Activated CD4-positive, alpha-beta T cell treated with anti-CD3 and anti-CD28 coated beads, Interleukin-2, amount 10 ng/mL, durations not matched to agents 24 days and 14 days (primary cell): ENCODE measurements around the gene GLOD4. TPM values are rescaled to one million over a fixed set of nuclear protein-coding genes. Genes with fewer than 3 reads are reported as not detected.
"Not testable (repeated sequence)": the region's sequence is repeated elsewhere in the genome, so short reads cannot be mapped to it uniquely, and the experiment has no call there.

Experiments
- DNase-seq: peaks from one replicate; pipeline ENCODE4 v3.0.0; 2022
- H3K27ac Mint-ChIP-seq: one replicate; pipeline ENCODE4 v1.8.0; 2022; ENCODE audit warnings: mild to moderate bottlenecking, mixed read lengths
- H3K27me3 Mint-ChIP-seq: one replicate; pipeline ENCODE4 v1.8.0; 2022; ENCODE audit warnings: mixed read lengths
- H3K36me3 Mint-ChIP-seq: one replicate; pipeline ENCODE4 v1.8.0; 2022; ENCODE audit warnings: low read depth, mild to moderate bottlenecking, mixed read lengths
- H3K4me1 Mint-ChIP-seq: one replicate; pipeline ENCODE4 v1.8.0; 2021; ENCODE audit warnings: mixed read lengths
- H3K4me3 Mint-ChIP-seq: one replicate; pipeline ENCODE4 v1.8.0; 2022; ENCODE audit warnings: mild to moderate bottlenecking, moderate library complexity, mixed read lengths
- H3K9me3 Mint-ChIP-seq: one replicate; pipeline ENCODE4 v1.8.0; 2021; ENCODE audit warnings: mixed read lengths
- intact Hi-C: fragments of 100-400 bp; cut with micrococcal nuclease; formaldehyde crosslinking; loops from one replicate; pipeline ENCODE4 v1.15.1; 2023
- total RNA-seq: library from RNA; stranded (reverse); gene quantifications from 2 replicates; pipeline ENCODE4 v1.2.3, GENCODE V29; 2022

The GLOD4 gene
- total RNA-seq, 1 donor from 2014 or later = 82.4 TPM

DNA sequence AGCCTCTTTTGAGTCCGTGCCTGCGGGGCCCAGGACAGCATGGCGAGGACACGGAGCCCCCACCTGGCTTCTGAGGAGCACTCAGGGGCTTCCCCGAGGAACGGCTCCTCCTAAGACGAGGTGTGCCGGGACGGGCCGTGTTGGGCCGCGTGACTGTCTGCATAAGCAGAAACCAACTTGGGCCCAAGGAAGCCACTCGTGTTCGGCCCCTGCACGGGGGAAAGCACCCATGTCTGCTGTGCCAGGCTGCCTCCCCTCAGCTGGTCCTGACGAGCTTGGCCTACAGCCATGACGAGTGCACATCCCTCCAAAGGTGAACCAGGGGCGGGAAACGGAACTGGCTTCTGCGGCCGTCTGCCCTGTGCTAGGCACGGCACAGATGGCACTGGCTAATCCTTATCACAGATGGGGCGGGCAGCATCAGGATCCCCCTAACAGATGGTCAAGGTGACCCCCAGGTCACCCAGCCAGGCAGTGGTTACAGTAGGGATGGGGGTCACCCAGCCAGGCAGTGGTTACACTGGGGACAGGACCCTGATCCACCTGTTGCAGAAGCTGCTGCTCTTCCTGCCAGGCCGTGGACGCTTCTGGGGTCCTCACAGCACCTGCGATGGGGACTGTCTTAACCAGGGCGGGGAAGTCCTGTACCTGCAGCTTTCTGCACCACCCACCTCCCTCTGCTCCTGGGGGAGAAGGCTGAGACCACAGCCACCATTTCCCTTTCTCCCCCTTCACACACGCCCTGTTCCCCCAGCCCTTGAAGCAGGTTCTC is 25.6 kb upstream of the GLOD4 start:
- no peaks in the 10 kb centered on the region for H3K9me3 Mint-ChIP-seq
- intact Hi-C loops = no loop called here
- DNase-seq = no peak
- H3K36me3 Mint-ChIP-seq = no peaks in the 10 kb centered on the region
- H3K27ac Mint-ChIP-seq = no peak overlapping the region
- no peaks in the 10 kb centered on the region for H3K27me3 Mint-ChIP-seq
- H3K4me3 Mint-ChIP-seq = no peak overlapping the region
- no peaks in the 10 kb centered on the region for H3K4me1 Mint-ChIP-seq

DNA sequence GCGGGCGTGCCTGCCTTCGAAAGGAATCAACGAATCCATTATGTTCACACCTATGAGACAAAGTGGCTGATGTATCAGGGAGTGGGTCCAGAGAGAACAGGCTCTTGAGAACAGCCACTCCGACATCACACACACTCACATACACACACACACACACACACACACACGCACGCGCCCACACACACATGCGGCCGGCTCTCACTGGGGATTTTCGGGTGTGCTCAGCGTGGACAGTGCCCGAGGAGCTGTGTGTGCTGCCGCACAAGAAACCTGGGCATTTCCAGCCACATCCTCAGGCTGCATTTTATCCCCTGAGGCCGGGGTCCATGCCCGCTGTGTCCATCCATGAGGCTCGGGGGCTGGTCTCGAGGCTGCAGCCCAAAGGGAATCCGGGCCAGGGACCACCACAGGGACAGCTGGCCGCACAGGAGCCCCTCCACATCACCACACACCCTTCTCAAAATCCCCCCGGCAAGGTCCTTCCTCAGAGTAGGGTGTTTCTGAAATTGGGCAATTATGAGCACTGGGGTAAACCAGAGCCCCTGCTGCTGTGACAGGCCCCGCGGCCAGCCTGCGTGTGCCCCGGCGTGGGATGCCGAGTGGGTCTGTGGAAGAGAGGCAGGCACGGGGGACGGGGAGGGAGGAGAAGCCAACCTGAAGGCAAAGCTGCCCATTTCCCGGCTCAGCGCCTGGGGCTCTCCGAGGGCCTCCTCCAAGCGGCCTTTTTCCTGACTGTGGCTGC is 24.9 kb upstream of the GLOD4 start:
- intact Hi-C loops = no loop called here
- Mint-ChIP-seq H3K27ac (no peak overlapping the region), H3K9me3 (no peaks in the 10 kb centered on the region), H3K4me3 (no peak overlapping the region), H3K4me1 (no peaks in the 10 kb centered on the region), H3K27me3 (no peaks in the 10 kb centered on the region), H3K36me3 (no peaks in the 10 kb centered on the region)
- DNase-seq = no peak

DNA sequence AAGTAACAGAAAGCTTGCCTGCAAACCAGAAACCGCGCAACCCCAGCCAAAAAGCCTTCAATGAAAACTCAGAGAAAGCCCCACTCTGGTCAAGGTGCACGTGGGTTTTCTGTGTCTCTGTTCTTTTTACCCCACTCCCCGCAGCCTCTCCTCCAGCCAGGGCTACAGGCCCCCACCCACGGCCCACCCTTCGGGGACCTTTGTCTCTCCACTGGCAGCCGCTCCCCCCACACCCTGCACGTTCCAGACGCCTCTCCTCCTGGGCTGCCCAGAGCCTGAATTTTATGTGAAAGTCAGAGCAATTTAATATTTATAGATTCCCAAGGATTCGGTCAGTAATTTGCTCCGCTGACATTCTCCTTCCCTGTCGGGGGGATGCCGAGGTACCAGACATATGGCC is 24.3 kb upstream of the GLOD4 start:
- no peaks in the 10 kb centered on the region for H3K9me3 Mint-ChIP-seq
- no peaks in the 10 kb centered on the region for H3K4me1 Mint-ChIP-seq
- no peak for DNase-seq
- H3K36me3 Mint-ChIP-seq = no peaks in the 10 kb centered on the region
- no peak overlapping the region for H3K27ac Mint-ChIP-seq
- H3K27me3 Mint-ChIP-seq = no peaks in the 10 kb centered on the region
- intact Hi-C loops = no loop called here
- H3K4me3 Mint-ChIP-seq = no peak overlapping the region

DNA sequence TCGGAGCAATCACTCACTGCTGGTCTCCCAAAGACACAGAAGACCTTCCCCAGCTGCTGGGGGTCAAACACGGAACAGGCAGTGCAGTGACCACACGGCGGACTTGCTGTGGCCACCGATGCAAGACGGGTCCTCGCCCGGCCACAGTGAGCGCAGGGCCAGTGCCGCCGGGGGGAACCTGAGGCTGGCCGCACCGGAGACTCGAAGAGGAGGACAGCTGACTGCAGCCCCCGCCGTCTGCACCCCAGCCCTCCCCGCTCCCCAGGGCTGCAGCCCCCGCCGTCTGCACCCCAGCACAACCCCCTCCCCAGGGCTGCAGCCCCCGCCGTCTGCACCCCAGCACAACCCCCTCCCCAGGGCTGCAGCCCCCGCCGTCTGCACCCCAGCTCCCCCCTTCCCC is 23.8 kb upstream of the GLOD4 start:
- H3K27ac Mint-ChIP-seq, H3K9me3 Mint-ChIP-seq, intact Hi-C loops, H3K4me3 Mint-ChIP-seq, H3K36me3 Mint-ChIP-seq, DNase-seq, H3K27me3 Mint-ChIP-seq, H3K4me1 Mint-ChIP-seq: not testable (repeated sequence)

DNA sequence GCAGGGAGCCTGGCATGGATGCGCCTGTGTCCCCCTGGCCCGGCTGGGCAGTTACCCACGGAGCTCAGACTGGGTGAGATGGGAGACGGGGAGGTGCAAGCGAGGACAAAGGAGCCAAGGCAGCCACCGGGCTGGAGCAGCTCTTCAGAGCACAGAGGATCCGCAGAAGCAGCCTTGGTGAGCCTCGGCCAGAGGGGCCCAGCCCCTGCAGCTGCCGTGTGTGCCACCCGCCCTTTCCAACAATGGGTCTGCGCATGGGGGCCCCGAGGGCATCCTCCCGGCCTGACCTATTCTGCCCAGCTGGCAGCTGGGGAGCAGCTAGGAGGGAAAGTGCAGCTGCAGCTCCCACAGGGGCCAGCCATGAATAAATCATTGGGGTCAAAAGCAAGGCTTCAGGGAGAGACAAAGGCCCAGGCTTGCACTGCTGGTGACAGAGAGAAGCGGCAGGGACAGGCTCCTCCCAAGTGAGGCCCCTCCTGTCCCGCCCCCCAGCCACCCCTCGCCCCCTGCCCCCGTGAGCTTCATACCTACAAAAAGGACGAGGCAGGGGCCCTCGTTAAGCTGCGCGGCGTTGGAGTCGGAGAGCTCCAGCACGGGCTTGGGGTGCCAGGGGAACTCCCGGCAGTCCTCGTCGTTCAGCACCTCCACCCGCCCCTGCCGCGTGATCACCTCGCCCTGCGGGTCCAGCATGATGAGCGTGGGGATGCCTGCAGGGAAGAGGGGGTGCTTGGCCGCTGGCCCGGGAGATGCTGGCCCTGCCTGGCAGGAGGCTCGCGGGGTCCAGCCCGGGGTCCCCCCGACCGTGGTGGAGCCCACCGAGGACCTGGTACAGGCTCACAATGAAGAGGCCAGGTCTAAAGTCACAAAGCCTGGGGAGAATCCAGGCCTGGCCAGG is 22.7 kb upstream of the GLOD4 start:
- Mint-ChIP-seq H3K4me1 (no peaks in the 10 kb centered on the region), H3K4me3 (no peak overlapping the region), H3K27me3 (no peaks in the 10 kb centered on the region)

DNA sequence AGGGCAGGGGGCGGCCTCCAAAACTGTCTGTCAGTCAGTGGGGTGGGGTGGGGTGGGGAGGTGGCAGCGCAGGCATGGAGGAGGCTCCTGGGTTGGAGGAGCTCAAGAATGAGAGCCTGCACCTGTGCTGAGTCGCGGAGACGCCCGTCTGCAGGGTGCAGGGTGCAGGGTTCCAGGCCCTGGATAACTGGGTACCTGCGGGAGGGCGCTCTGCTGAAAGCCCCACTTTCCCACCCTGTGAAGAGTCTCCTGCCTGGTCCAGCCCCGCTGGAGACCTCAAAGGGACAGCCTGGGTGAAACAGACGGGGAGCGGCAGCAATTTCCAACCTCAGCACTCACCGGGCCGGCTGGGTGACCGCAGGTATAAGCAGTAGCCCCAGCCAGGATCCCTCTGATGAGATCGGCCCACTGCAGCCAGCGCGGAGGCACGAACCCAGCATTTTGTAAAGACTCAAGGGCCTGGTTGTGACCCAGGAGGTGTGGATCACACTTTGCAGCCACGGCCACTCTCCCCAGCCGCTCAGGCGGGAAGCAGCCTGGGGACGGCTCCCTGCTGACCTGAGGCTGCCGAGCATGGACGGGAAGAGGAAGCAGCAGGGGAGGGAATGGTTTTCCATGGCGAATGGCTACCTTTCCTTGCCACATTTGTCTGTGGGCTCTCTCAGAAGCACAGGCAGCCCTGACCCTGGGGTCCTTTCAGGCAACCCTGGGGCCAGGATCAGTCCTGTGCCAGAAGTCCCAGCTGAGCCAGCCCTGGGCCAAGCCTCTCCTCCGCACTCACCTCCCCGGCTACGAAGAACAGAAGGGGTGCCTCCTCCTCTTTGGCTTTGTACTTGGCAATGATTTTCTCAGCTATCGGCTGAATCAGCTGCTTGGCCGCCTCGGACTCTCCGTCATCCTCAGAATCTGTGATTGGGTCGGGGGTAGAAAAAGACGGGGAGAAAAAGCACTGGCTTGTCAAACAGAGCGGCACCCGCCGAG is 21.1 kb upstream of the GLOD4 start:
- no peaks in the 10 kb centered on the region for H3K4me1 Mint-ChIP-seq
- intact Hi-C loops = no loop called here
- no peaks in the 10 kb centered on the region for H3K36me3 Mint-ChIP-seq
- DNase-seq = no peak
- no peak overlapping the region for H3K4me3 Mint-ChIP-seq
- H3K27ac Mint-ChIP-seq = no peak overlapping the region
- no peaks in the 10 kb centered on the region for H3K9me3 Mint-ChIP-seq
- no peaks in the 10 kb centered on the region for H3K27me3 Mint-ChIP-seq

More for the DNA sequence above, 22.7 kb upstream of the GLOD4 start:
- H3K9me3 Mint-ChIP-seq = no peaks in the 10 kb centered on the region
- H3K36me3 Mint-ChIP-seq = no peaks in the 10 kb centered on the region
- intact Hi-C loops = no loop called here
- H3K27ac Mint-ChIP-seq = no peak overlapping the region
- no peak for DNase-seq

DNA sequence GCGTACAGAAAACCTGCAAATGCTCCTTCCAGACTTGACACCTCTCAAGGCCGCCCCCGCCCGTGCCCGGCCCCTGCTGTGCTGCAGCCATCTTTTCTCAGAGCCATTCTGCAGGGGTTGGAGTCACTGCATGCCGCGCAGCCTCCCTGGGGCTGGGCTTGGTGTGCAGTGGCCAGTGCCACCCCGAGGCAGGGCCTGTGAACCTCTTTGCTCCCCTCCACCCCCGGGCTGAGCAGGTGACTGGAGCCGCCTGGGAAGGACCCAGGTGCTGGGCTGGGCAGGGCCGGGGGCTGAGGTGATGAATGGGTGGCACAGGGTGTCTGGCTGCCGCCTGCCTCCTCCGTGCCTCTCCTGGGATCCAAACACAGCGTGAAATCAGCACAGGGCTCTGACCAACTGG is 20.4 kb upstream of the GLOD4 start:
- Mint-ChIP-seq H3K4me3 (no peak overlapping the region), H3K9me3 (no peaks in the 10 kb centered on the region), H3K27me3 (no peaks in the 10 kb centered on the region), H3K36me3 (no peaks in the 10 kb centered on the region), H3K27ac (no peak overlapping the region), H3K4me1 (no peaks in the 10 kb centered on the region)
- intact Hi-C loops = no loop called here
- no peak for DNase-seq

DNA sequence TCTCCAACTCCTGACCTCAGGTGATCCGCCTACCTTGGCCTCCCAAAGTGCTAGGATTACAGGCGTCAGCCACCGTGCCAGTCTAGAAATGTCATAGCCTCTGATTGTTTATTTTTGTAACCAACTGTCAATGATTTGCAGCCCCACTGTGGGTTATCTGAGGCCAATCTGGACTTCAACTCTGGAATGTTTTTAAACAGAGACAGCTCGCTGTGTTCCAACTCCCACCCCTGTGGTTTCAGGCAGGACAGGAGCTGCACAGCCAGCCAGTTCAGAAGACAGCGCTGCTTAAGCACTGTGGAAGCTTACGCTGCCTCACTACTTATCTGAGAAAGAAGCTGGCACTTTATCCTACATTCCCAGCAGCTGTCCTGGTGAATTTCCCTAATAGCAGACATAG is 19.6 kb upstream of the GLOD4 start:
- no peak overlapping the region for H3K4me3 Mint-ChIP-seq
- peaks cover 2% of the 10 kb centered on the region for H3K36me3 Mint-ChIP-seq
- intact Hi-C loops = no loop called here
- H3K27ac Mint-ChIP-seq = no peak overlapping the region
- no peaks in the 10 kb centered on the region for H3K27me3 Mint-ChIP-seq
- no peaks in the 10 kb centered on the region for H3K9me3 Mint-ChIP-seq
- DNase-seq = no peak
- no peaks in the 10 kb centered on the region for H3K4me1 Mint-ChIP-seq

DNA sequence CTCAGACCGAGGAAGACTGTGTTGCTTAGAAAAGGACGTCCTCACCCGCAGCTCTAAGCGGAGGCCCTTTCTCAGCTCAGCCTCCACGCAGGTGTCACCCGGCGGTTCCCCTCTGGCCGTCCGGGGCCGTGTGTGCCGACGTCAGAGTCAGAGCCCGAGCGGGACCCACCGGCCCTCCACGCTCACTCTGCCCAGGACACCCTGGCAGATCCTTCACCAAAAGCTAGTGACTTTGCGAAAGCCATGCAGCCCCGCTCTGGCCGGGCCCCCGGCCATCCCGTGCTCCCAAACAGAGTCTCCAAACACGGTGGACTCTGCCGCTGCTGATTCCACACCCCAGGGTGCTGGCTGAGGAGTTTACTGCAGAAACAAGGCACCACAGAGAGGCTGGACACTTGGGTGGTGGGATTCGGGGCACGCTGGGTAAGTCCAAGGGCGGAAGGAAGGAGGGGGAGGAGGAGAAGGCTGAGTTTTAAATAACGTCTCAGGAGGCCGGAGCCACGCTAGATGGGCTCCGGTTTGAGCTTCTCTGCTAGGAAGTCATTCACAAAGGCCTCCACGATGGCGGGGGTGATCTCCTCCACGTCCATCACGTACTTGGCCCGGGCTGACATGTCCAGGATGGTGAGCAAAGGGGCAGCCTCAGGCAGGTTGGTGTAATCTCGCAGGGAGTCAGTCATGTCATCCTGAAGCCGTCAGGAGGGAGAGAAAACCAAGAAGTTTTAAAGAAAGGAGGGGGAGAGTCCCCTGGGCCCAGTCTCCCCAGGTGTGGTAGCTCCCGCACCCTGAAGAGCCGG is 18.6 kb upstream of the GLOD4 start:
- no peak for DNase-seq
- intact Hi-C loops = no loop called here
- H3K27ac Mint-ChIP-seq = no peak overlapping the region
- H3K36me3 Mint-ChIP-seq = peaks cover 2% of the 10 kb centered on the region
- no peaks in the 10 kb centered on the region for H3K27me3 Mint-ChIP-seq
- H3K9me3 Mint-ChIP-seq = no peaks in the 10 kb centered on the region
- no peak overlapping the region for H3K4me3 Mint-ChIP-seq
- H3K4me1 Mint-ChIP-seq = no peaks in the 10 kb centered on the region

DNA sequence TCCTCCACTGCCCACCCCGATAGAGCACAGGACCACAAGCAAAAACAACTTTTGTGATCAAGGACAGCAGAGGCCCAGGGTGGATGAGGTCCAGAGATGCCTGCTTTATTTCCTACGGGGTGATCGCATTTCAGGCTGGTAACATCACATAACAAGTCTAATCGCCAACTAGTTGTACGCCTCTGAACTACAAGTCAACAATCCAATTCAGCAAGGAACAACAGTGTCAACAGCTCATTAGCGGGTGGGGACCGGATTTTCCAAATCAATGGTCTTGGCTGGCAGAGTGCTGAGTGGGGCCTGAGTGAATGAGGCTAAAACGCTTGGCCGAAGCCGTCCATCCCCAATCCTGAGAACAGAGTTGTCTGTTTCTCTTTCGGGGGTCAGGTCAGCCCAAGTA is 17.2 kb upstream of the GLOD4 start:
- no peaks in the 10 kb centered on the region for H3K9me3 Mint-ChIP-seq
- H3K36me3 Mint-ChIP-seq = peaks cover 5% of the 10 kb centered on the region
- DNase-seq = no peak
- H3K4me1 Mint-ChIP-seq = peaks cover 4% of the 10 kb centered on the region
- no peak overlapping the region for H3K4me3 Mint-ChIP-seq
- intact Hi-C loops = loop anchor here (5.0 kb wide), 1 partner anchor 198 kb away; the partner anchor contains the start of gene TIMM22
- no peak overlapping the region for H3K27ac Mint-ChIP-seq
- H3K27me3 Mint-ChIP-seq = no peaks in the 10 kb centered on the region

DNA sequence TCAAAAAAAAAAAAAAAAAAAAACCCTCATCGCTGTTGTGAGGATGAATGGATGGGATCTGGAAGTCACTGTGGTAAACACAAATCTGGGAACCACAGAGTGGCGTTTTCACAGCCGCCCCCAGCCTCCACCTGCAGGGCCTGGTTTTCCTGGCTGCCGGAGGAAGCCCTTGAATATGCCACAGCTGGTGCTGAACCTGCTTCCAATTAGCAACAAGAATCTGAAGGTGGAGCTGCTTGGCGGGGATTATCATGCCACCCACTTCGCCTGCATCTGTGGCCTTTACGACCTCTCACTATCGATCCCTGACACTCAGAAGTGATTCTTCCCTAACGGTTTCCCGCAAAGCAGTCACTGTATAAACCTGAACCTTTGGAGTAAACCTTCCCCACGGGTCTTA is 16.2 kb upstream of the GLOD4 start:
- no peaks in the 10 kb centered on the region for H3K9me3 Mint-ChIP-seq
- H3K4me1 Mint-ChIP-seq = peaks cover 4% of the 10 kb centered on the region
- peaks cover 6% of the 10 kb centered on the region for H3K36me3 Mint-ChIP-seq
- DNase-seq = no peak
- H3K27me3 Mint-ChIP-seq = no peaks in the 10 kb centered on the region
- no peak overlapping the region for H3K27ac Mint-ChIP-seq
- intact Hi-C loops = loop anchor here (5.0 kb wide), 1 partner anchor 199 kb away; the partner anchor contains the start of gene TIMM22
- H3K4me3 Mint-ChIP-seq = no peak overlapping the region

DNA sequence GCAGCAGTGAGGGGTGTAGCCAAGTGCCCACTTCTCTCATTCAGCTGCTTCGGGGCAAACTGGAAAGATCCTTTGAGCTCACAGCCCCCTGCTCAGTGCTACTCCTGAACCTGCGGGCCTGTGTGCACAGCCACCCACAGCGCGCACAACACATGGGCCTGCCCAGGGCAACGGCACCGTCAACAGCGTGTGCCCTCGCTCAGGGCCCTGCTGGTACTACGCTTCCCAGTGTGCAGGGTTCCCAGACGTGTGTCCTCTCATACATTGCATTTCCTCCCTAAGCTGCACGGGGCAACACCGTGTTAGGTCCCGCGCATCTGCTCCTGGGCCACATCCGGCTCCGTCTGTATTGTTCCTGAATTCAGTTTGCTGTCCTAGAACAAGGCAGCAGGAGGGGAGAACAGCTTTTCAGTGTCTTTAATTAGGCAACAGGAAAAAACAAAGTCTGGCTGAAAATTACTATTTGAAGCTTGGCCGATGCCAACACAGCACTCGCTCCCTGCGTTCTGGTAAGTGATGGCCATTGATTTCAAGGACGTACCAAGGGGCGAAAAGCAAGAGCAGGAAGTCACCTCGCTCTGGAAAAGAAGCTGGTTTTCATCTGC is 15.3 kb upstream of the GLOD4 start:
- intact Hi-C loops = loop anchor here (5.0 kb wide), 1 partner anchor 200 kb away; the partner anchor contains the start of gene TIMM22
- H3K9me3 Mint-ChIP-seq = no peaks in the 10 kb centered on the region
- H3K4me3 Mint-ChIP-seq = no peak overlapping the region
- no peak overlapping the region for H3K27ac Mint-ChIP-seq
- H3K27me3 Mint-ChIP-seq = no peaks in the 10 kb centered on the region
- H3K4me1 Mint-ChIP-seq = peaks cover 4% of the 10 kb centered on the region
- no peak for DNase-seq
- peaks cover 11% of the 10 kb centered on the region for H3K36me3 Mint-ChIP-seq
